HepG2 (cell line): ENCODE measurements around the gene RNASE8. TPM values are rescaled to one million over a fixed set of nuclear protein-coding genes. Genes with fewer than 3 reads are reported as not detected.

ENCODE experiments used
- ADNP ChIP-seq: sonication (generic); formaldehyde crosslinking; IDR thresholded peaks from 2 replicates; pipeline ENCODE4 v1.4.0; 2020; ENCODE audit warnings: missing genetic modification reagents
- BRCA1 ChIP-seq: sonication (generic); formaldehyde crosslinking; IDR thresholded peaks from 2 replicates; pipeline ENCODE4 v1.4.0; 2020; ENCODE audit warnings: missing genetic modification reagents
- EP300 ChIP-seq, 3 experiments: sonication (generic) in 1 of 3; formaldehyde crosslinking in 1 of 3; IDR thresholded peaks; 2 replicates each; pipeline versions ENCODE4 v1.5.1 to v1.6.1; 2011 to 2020; ENCODE audit warnings: low read depth in 2 of 3, low read length in 2 of 3, borderline replicate concordance in 1 of 3, improper control_type of control experiment in 1 of 3, mild to moderate bottlenecking in 1 of 3, missing genetic modification reagents in 1 of 3, moderate library complexity in 1 of 3
- JDP2 ChIP-seq: sonication (generic); formaldehyde crosslinking; IDR thresholded peaks from 2 replicates; pipeline ENCODE4 v1.8.1; 2022; ENCODE audit warnings: missing genetic modification reagents, borderline replicate concordance
- MED1 ChIP-seq: sonication (generic); formaldehyde crosslinking; IDR thresholded peaks from 2 replicates; pipeline ENCODE4 v1.4.0; 2020; ENCODE audit warnings: missing genetic modification reagents
- MIXL1 ChIP-seq: IDR thresholded peaks from 2 replicates; pipeline ENCODE4 v1.6.1; 2016
- PITX1 ChIP-seq: sonication (generic); formaldehyde crosslinking; IDR thresholded peaks from 2 replicates; pipeline ENCODE4 v1.5.1; 2020; ENCODE audit warnings: mild to moderate bottlenecking, missing genetic modification reagents
- REXO4 ChIP-seq: sonication (generic); formaldehyde crosslinking; IDR thresholded peaks from 2 replicates; pipeline ENCODE4 v1.8.0; 2022; ENCODE audit warnings: missing genetic modification reagents, mild to moderate bottlenecking, borderline replicate concordance
- SIN3A ChIP-seq: IDR thresholded peaks from 2 replicates; pipeline ENCODE4 v1.6.1; 2011; ENCODE audit warnings: low read depth, mild to moderate bottlenecking, control low read depth, low read length, borderline replicate concordance
- SOX13 ChIP-seq, 3 experiments: fragments of 450-650 bp in 1 of 3; sonication (generic) in 1 of 3; formaldehyde crosslinking in 1 of 3; IDR thresholded peaks in 2 of 3; conservative IDR thresholded peaks in 1 of 3; 2 replicates each; pipeline versions ENCODE4 v1.5.0 to v1.6.1; 2016 to 2020; ENCODE audit warnings: antibody characterized with exemption in 1 of 3, mild to moderate bottlenecking in 1 of 3, missing compliant biosample characterization in 1 of 3, missing genetic modification reagents in 1 of 3, moderate library complexity in 1 of 3
- ZBTB37 ChIP-seq: sonication (generic); formaldehyde crosslinking; IDR thresholded peaks from 2 replicates; pipeline ENCODE4 v1.4.0; 2020; ENCODE audit warnings: mild to moderate bottlenecking, missing genetic modification reagents
- ZFX ChIP-seq: sonication (generic); formaldehyde crosslinking; IDR thresholded peaks from 2 replicates; pipeline ENCODE4 v1.4.0; 2020; ENCODE audit warnings: mild to moderate bottlenecking, low read depth, missing genetic modification reagents, moderate library complexity
- ZMYM4 ChIP-seq: sonication (generic); formaldehyde crosslinking; IDR thresholded peaks from 2 replicates; pipeline ENCODE4 v1.8.1; 2023; ENCODE audit warnings: mild to moderate bottlenecking, missing genetic modification reagents
- ZNF225 ChIP-seq: sonication (generic); formaldehyde crosslinking; IDR thresholded peaks from 2 replicates; pipeline ENCODE4 v1.4.0; 2020; ENCODE audit warnings: mild to moderate bottlenecking, missing genetic modification reagents
- ZNF263 ChIP-seq: sonication (generic); formaldehyde crosslinking; IDR thresholded peaks from 2 replicates; pipeline ENCODE4 v1.4.0; 2020; ENCODE audit warnings: missing genetic modification reagents
- ZNF33A ChIP-seq: sonication (generic); formaldehyde crosslinking; IDR thresholded peaks from 2 replicates; pipeline ENCODE4 v1.5.1; 2020; ENCODE audit warnings: missing genetic modification reagents, mild to moderate bottlenecking, moderate library complexity, borderline replicate concordance
- ZNF460 ChIP-seq: sonication (generic); formaldehyde crosslinking; IDR thresholded peaks from 2 replicates; pipeline ENCODE4 v1.5.1; 2020; ENCODE audit warnings: missing genetic modification reagents, mild to moderate bottlenecking, borderline replicate concordance
- ZNF598 ChIP-seq: sonication (generic); formaldehyde crosslinking; IDR thresholded peaks from 2 replicates; pipeline ENCODE4 v1.5.1; 2020; ENCODE audit warnings: mild to moderate bottlenecking, missing genetic modification reagents, borderline replicate concordance
- ZSCAN21 ChIP-seq: sonication (generic); formaldehyde crosslinking; IDR thresholded peaks from 2 replicates; pipeline ENCODE4 v1.8.0; 2022; ENCODE audit warnings: mild to moderate bottlenecking, missing genetic modification reagents, moderate library complexity, borderline replicate concordance
- polyA plus RNA-seq, 8 experiments: library from polyadenylated mRNA; depleted of rRNA in 3 of 8; stranded (reverse) in 7 of 8; unstranded in 1 of 8; fragments of >200 nt; fragmentation: Illumina TruSeq in 4 of 8; extraction: Trizol in 4 of 8; gene quantifications; 2 replicates each; pipeline versions ENCODE4 v1.2.1 to v1.2.3, GENCODE V29; 2011 to 2016; ENCODE audit warnings: low read depth in 4 of 8, missing spikeins in 1 of 8, mixed read lengths in 1 of 8; ENCODE audit not compliant: insufficient read depth in 1 of 8
- total RNA-seq, 5 experiments: library from RNA; depleted of rRNA; stranded (reverse); fragments of >200 nt; fragmentation: Illumina TruSeq; extraction: Trizol; gene quantifications; 2 replicates each; pipeline ENCODE4 v1.2.3, GENCODE V29; 2016; ENCODE audit warnings: low read depth in 1 of 5
- TF ChIP-seq, protein P1 (sequence below): sonication (generic); formaldehyde crosslinking; IDR thresholded peaks from 2 replicates; pipeline ENCODE4 v1.4.0; 2020; ENCODE audit warnings: missing genetic modification reagents, mild to moderate bottlenecking, borderline replicate concordance
- TF ChIP-seq, protein P2 (sequence below): sonication (generic); formaldehyde crosslinking; IDR thresholded peaks from 2 replicates; pipeline ENCODE4 v1.8.0; 2022; ENCODE audit warnings: mild to moderate bottlenecking, missing genetic modification reagents; ENCODE audit not compliant: insufficient replicate concordance
- TF ChIP-seq, protein P3 (sequence below): sonication (generic); formaldehyde crosslinking; IDR thresholded peaks from 2 replicates; pipeline ENCODE4 v1.5.0; 2020; ENCODE audit warnings: missing genetic modification reagents

Gene RNASE8
- total and polyA plus RNA-seq, 2 of the 13 experiments (the other 11 are each of a cell fraction or from before 2014, with no cell fraction given): not detected

DNA sequence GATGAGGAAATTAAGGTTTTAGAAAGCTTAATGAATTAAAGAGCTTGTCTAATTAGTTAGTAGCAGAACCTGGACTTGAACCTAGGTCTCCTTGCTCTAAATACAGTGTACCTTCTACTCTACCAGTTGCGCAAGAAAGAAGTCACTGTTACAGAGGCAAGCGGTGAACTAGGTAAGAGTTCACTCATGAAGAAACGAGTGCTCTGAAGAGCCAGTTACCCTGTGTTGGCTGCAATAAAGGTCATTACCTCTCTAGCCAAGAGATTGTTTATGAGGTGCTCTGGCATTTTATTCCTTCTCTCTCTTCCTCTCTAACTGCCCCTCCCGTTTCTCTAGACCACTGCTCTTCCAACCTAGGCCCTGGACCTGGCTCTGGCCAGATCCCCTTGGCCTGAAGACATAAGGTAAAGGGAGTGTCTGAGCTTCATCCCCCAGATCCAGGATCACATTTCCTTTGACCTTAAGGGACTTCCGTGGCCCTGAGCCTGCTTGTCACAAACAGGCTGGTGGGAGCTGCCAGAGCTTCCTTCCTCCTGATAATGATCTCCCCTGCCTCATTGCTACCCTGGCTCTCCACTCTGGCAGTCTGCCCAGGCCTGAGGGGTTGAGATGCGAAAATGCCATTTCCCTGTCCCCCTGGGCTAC, 13.5 kb upstream of the RNASE8 start (continued):
- TF ChIP-seq, protein P1, sequence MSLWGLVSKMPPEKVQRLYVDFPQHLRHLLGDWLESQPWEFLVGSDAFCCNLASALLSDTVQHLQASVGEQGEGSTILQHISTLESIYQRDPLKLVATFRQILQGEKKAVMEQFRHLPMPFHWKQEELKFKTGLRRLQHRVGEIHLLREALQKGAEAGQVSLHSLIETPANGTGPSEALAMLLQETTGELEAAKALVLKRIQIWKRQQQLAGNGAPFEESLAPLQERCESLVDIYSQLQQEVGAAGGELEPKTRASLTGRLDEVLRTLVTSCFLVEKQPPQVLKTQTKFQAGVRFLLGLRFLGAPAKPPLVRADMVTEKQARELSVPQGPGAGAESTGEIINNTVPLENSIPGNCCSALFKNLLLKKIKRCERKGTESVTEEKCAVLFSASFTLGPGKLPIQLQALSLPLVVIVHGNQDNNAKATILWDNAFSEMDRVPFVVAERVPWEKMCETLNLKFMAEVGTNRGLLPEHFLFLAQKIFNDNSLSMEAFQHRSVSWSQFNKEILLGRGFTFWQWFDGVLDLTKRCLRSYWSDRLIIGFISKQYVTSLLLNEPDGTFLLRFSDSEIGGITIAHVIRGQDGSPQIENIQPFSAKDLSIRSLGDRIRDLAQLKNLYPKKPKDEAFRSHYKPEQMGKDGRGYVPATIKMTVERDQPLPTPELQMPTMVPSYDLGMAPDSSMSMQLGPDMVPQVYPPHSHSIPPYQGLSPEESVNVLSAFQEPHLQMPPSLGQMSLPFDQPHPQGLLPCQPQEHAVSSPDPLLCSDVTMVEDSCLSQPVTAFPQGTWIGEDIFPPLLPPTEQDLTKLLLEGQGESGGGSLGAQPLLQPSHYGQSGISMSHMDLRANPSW (CRISPR knock-in tag): no peak
- TF ChIP-seq, protein P2, sequence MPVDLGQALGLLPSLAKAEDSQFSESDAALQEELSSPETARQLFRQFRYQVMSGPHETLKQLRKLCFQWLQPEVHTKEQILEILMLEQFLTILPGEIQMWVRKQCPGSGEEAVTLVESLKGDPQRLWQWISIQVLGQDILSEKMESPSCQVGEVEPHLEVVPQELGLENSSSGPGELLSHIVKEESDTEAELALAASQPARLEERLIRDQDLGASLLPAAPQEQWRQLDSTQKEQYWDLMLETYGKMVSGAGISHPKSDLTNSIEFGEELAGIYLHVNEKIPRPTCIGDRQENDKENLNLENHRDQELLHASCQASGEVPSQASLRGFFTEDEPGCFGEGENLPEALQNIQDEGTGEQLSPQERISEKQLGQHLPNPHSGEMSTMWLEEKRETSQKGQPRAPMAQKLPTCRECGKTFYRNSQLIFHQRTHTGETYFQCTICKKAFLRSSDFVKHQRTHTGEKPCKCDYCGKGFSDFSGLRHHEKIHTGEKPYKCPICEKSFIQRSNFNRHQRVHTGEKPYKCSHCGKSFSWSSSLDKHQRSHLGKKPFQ (CRISPR knock-in tag): no peak
- TF ChIP-seq JDP2 (CRISPR knock-in tag): no peak
- peak; percentile 87; the same call in 1 of the 2 replicates for TF ChIP-seq ADNP (CRISPR knock-in tag)
- TF ChIP-seq ZFX (CRISPR knock-in tag): no peak
- TF ChIP-seq ZSCAN21: no peak; the same call in 1 of the 2 replicates
- TF ChIP-seq ZNF598 (CRISPR knock-in tag): no peak
- TF ChIP-seq REXO4 (CRISPR knock-in tag): no peak
- no peak; the same call in 1 of the 2 replicates for TF ChIP-seq ZNF263 (CRISPR knock-in tag)
- TF ChIP-seq ZNF225 (CRISPR knock-in tag): no peak
- TF ChIP-seq, protein P3, sequence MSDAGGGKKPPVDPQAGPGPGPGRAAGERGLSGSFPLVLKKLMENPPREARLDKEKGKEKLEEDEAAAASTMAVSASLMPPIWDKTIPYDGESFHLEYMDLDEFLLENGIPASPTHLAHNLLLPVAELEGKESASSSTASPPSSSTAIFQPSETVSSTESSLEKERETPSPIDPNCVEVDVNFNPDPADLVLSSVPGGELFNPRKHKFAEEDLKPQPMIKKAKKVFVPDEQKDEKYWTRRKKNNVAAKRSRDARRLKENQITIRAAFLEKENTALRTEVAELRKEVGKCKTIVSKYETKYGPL (CRISPR knock-in tag): no peak
- peak; percentile 43; the same call in 1 of the 2 replicates for TF ChIP-seq ZMYM4 (CRISPR knock-in tag)
- peak; percentile 76 for TF ChIP-seq MIXL1 (CRISPR knock-in tag)
- TF ChIP-seq SIN3A: no peak
- TF ChIP-seq PITX1 (CRISPR knock-in tag): 0 out of 2 replicates have a peak, but pooled peaks have one; percentile 11
- TF ChIP-seq MED1: peak; percentile 84
- TF ChIP-seq ZNF33A (CRISPR knock-in tag): no peak
- TF ChIP-seq BRCA1 (CRISPR knock-in tag): no peak
- TF ChIP-seq SOX13 (IDR thresholded peaks at IDR 0.05): no peak; the same call in 1 of the 2 replicates
- TF ChIP-seq SOX13 (CRISPR knock-in tag; conservative IDR thresholded peaks at IDR 0.05 in 1 of 2, IDR thresholded peaks at IDR 0.05 in 1 of 2): peak in 1 of 2 experiments; percentile 47; a peak in 1 of 4 replicates
- TF ChIP-seq EP300 (IDR thresholded peaks at IDR 0.05; ENCODE audit: low read depth in 2 of 2, low read length in 2 of 2): peak in 1 of 2 experiments; percentile 65; a peak in 2 of 4 replicates
- no peak for TF ChIP-seq EP300 (CRISPR knock-in tag; IDR thresholded peaks at IDR 0.05; ENCODE audit: borderline replicate concordance)
- no peak for TF ChIP-seq ZBTB37 (CRISPR knock-in tag)
- TF ChIP-seq ZNF460 (CRISPR knock-in tag): no peak
